Small intestine (tissue), 16 donors: Measurements from ENCODE around the gene HIPK2. TPM values are rescaled to one million over a fixed set of nuclear protein-coding genes. Genes with fewer than 3 reads are reported as not detected.

Source experiments
- DNase-seq, 2 donors: peaks; one replicate each; pipeline versions ENCODE4 v3.0.0 to v3.0.0-alpha.2; 2013
- FAIRE-seq: peaks from 2 replicates; lab custom pipeline; 2012; peaks lifted over from hg19 to GRCh38; lab: Jason Lieb, UNC
- H3K27ac ChIP-seq, 3 donors: one replicate each; pipeline ENCODE4 v1.5.1; 2013; ENCODE audit warnings: low read length in 2 of 3, mild to moderate bottlenecking in 2 of 3, control low read depth in 1 of 3, inconsistent platforms in 1 of 3, low read depth in 1 of 3, moderate library complexity in 1 of 3
- H3K27me3 ChIP-seq, 3 donors: one replicate each; pipeline ENCODE4 v1.6.1; 2013; ENCODE audit warnings: low read length in 3 of 3, inconsistent platforms in 1 of 3; ENCODE audit not compliant: control insufficient read depth in 3 of 3, insufficient read depth in 3 of 3
- H3K36me3 ChIP-seq, 3 donors: one replicate each; pipeline ENCODE4 v1.6.1; 2013; ENCODE audit warnings: low read length in 3 of 3, inconsistent platforms in 1 of 3, low read depth in 1 of 3, mild to moderate bottlenecking in 1 of 3, moderate library complexity in 1 of 3; ENCODE audit not compliant: control insufficient read depth in 3 of 3, insufficient read depth in 2 of 3
- H3K4me1 ChIP-seq, 3 donors: one replicate each; pipeline ENCODE4 v1.6.1; 2013; ENCODE audit warnings: low read length in 2 of 3, inconsistent platforms in 1 of 3, low read depth in 1 of 3, mild to moderate bottlenecking in 1 of 3, moderate library complexity in 1 of 3; ENCODE audit not compliant: control insufficient read depth in 3 of 3, insufficient read depth in 2 of 3
- H3K4me3 ChIP-seq, 3 donors: one replicate each; pipeline ENCODE4 v1.5.1; 2013; ENCODE audit warnings: low read length in 3 of 3, control low read depth in 1 of 3, inconsistent platforms in 1 of 3, low read depth in 1 of 3, mild to moderate bottlenecking in 1 of 3, moderate library complexity in 1 of 3
- H3K9me3 ChIP-seq, 2 donors: one replicate each; pipeline ENCODE4 v1.6.1; 2013; ENCODE audit warnings: low read depth in 1 of 2, low read length in 1 of 2; ENCODE audit not compliant: control insufficient read depth in 2 of 2, insufficient read depth in 1 of 2
- WGBS, 3 donors: extraction: QIAGEN DNeasy Blood & Tissue Kit; methylation state at CpG; one replicate each; pipeline ENCODE4 v1.1.7; 2013; 5-methylcytosine and 5-hydroxymethylcytosine counted together
- long read RNA-seq, 10 donors: transcript quantifications; one replicate each; lab custom pipeline, GENCODE V29; 2026
- polyA plus RNA-seq, 4 donors: library from polyadenylated mRNA; stranded (reverse) in 3 of 4; unstranded in 1 of 4; fragments of 200-250 nt in 3 of 4; fragments of 120-200 nt in 1 of 4; gene quantifications; one replicate each; pipeline versions ENCODE4 v1.2.1 to v1.2.3, GENCODE V29; 2013
- donor health status: healthy with polysubstance abuse.
- donor health status: control.
- donor health status: control.
- donor health status: Bipolar disorder and iron deficiency.
- donor health status: healthy.

HIPK2 gene
- 10 to 100 TPM in 2 of 4 donors, 1 to 10 TPM in 2; 3.2 to 11.4 (median 7.2) TPM for polyA plus RNA-seq
- long read RNA-seq, donor 1, result 0 reads
- long read RNA-seq, donor 2, result 0 reads
- long read RNA-seq, donor 3, partial matches to known transcripts, result 6 of 6 reads
- long read RNA-seq, donor 3, other reads (novel, unspliced or antisense), result 0 of 6 reads
- long read RNA-seq, donor 4, result 0 reads
- long read RNA-seq, donor 5, result 0 reads
- long read RNA-seq, donor 6, result 0 reads
- long read RNA-seq, donor 7, result 0 reads
- long read RNA-seq, donor 8, result 0 reads
- long read RNA-seq, donor 9, result 0 reads
- long read RNA-seq, donor 10, result 0 reads

GRCh38 chr7:139777948-139778841 is at the start of gene HIPK2:
HIPK2 (minus strand) TSS chr7:139777998; CDS start chr7:139777623, 375 bp downstream.
- peak; percentile 60 to 85 for DNase-seq
- no peak for FAIRE-seq
- no peaks in the 10 kb centered on the region for H3K9me3 ChIP-seq

DNA sequence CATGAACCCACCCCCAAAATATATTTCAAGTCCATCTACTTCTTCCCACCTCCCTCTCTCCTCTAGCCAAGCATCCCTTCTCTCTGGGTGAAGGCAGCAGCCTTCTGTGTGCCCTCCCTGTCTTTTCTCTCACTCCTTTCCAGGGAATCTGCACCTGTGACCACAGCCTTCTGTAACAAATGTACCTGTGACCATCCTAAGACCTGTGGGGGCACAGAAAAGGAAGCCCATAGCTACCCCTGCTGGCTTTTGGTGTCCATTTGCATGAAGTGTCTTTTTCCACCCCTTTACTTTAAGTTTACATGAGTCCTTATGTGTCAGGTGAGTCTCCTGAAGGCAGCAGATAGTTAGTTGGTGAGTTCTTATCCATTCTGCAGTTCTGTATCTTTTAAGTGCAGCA is 49.2 kb upstream of the HIPK2 start:
- FAIRE-seq, result no peak

More at GRCh38 chr7:139777948-139778841, at the start of gene HIPK2:
- Histone ChIP-seq H3K36me3 (peaks cover 0 to 5% (median 5%) of the 10 kb centered on the region in 3 donors), H3K4me1 (peaks cover 4 to 8% (median 4%) of the 10 kb centered on the region in 3 donors), H3K27ac (peak within 1 kb of the TSS; percentile 73 to 97 (median 95)), H3K4me3 (peak within 1 kb of the TSS; percentile 81 to 99 (median 90)), H3K27me3 (peaks cover 0 to 8% (median 0%) of the 10 kb centered on the region in 3 donors)
- 0 to 1% (median 1%) methylated on average over 54 to 96 of the region's 96 CpGs for WGBS, 3 donors

DNA sequence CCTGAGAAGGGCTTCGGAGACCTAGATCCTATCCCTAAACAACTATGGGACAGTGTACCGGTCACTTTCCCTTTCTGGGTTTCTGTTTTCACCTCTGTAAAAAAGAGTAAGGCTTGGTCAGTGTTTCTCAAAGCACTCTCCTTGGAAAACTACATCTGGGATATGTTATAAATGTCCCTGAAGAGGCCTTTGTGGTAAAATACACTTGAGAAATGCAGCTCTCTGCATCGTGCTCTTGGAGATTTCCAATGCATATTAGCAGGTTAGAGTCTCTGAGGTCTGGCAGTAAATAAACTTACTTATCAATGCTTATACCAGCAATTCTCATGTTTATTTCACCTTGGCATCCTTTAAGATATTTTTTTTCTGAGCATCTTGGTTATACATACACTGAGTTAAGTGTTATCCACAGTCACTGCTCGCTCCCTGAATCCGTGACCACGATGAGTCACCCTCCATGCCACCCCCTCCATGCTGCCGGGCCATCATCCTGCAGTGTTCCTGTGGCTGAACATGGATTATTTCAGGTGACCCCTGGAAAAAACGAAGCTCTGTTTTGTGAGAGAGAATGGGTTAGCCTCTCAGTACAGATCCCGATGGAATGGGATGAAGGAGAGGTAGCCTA is 48.0 kb upstream of the HIPK2 start:
- Histone ChIP-seq H3K9me3 (peaks cover 0 to 3% of the 10 kb centered on the region in 2 donors), H3K27ac (no peak overlapping the region), H3K4me1 (peaks cover 0 to 8% (median 0%) of the 10 kb centered on the region in 3 donors), H3K36me3 (no peaks in the 10 kb centered on the region), H3K27me3 (peaks cover 0 to 3% (median 0%) of the 10 kb centered on the region in 3 donors), H3K4me3 (no peak overlapping the region)
- DNase-seq (no peak), FAIRE-seq (no peak)
- WGBS, 3 donors, result 72 to 76% (median 75%) methylated on average over 9 of the region's 9 CpGs

More for the DNA sequence above, 49.2 kb upstream of the HIPK2 start:
- Histone ChIP-seq H3K27me3 (no peaks in the 10 kb centered on the region), H3K4me3 (no peak overlapping the region), H3K36me3 (no peaks in the 10 kb centered on the region), H3K27ac (no peak overlapping the region), H3K9me3 (peaks cover 0 to 3% of the 10 kb centered on the region in 2 donors), H3K4me1 (peaks cover 0 to 8% (median 0%) of the 10 kb centered on the region in 3 donors)
- DNase-seq, result no peak

DNA sequence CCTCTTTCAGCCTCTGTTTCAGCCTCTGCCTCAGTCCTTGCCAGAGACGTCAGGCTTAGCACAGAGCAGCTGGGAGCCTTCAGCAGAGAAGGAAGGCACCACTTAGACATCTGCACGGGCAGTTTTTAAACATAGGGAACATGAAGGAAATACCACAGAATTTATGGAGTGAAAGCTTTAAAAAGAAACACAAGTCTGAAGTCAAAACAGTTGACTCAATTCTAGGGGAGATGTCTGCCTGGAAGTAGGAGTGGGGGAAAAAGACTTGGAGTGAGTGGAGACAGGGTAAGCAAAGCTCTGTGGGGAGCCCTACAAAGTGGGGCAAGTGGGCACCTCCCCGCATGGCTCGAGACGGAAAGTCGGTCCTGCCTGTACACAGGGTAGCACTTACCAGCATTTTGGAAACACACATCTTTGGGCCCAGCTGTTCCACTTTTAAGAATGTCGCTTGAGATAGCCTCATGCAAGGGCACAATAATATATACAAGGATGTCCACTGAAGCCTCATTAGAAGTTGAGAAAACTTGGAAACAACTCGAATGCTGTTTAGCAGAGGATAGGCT is 46.2 kb upstream of the HIPK2 start:
- Histone ChIP-seq H3K4me1 (peaks cover 0 to under 1% (median 0%) of the 10 kb centered on the region in 3 donors), H3K27me3 (peaks cover 0 to 3% (median 0%) of the 10 kb centered on the region in 3 donors), H3K36me3 (no peaks in the 10 kb centered on the region), H3K27ac (peak overlapping the region in 1 of 3 donors; percentile 50), H3K4me3 (no peak overlapping the region), H3K9me3 (peaks cover 0 to 3% of the 10 kb centered on the region in 2 donors)
- 65 to 88% (median 80%) methylated on average over 8 of the region's 8 CpGs for WGBS, 3 donors
- FAIRE-seq (no peak), DNase-seq (no peak)

DNA sequence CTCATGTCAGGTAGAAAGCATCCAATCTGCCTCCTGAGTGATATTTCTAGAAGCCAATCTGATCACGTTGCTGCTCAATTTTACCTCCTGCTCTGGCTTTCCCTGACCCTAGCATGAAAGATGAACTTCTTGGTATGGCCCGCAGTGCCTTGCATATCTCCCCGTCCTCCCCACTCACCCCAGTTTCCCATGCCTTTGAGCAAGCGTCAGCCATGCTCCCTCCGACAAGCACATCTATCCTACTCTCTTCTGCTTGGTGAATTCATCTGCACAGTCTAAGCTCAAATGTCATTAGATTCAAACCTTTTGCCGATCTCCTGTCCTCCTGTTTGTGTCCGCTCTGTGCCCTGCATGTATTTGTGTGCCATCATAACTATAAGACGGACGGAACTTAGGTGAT is 45.1 kb upstream of the HIPK2 start:
- WGBS, 3 donors, result 95 to 97% (median 96%) methylated on average over 9 of the region's 9 CpGs
- Histone ChIP-seq H3K4me1 (no peaks in the 10 kb centered on the region), H3K27ac (no peak overlapping the region), H3K4me3 (no peak overlapping the region), H3K27me3 (peaks cover 0 to 3% (median 0%) of the 10 kb centered on the region in 3 donors), H3K36me3 (no peaks in the 10 kb centered on the region), H3K9me3 (no peaks in the 10 kb centered on the region)
- no peak for FAIRE-seq
- no peak for DNase-seq

DNA sequence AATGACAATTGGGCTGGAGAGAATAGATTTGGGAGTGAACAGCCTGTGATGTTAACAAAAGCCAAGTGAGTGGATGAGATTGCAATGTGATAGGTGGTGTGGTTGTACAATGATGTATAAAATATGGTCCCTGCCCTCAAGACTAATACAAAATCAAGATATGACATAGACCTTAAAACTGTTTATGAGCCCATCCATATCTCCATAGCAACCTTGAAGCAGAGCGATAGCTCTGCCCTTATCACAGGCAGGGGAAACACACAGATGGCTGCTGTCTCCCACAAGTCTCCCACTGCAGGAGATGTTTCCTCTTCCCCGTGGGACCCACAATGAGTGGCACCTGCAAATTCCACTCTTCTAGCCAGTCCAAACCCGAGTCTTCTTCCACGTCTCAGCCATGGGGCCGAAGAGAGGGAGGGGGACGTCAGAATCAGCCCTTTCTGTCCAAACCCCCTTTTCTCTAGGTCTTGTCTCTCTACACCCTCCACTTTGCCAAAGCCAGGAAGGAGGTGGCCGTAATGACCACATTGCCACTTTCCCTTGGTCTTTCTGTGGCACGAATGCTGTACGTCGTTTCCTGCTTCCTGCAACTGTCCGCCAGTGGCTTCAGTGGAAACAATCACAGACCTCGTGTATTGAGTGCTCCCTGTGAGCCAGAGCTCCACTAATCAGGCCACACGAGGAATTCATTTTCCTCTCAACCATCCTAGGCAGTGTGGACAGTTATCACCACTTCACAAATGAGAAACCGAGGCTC is 43.7 kb upstream of the HIPK2 start:
- peaks cover 0 to 3% (median 0%) of the 10 kb centered on the region in 3 donors for H3K27me3 ChIP-seq
- DNase-seq, result no peak
- WGBS, 3 donors, result 68 to 75% (median 72%) methylated on average over 14 of the region's 14 CpGs
- no peak for FAIRE-seq
- H3K4me1 ChIP-seq, result no peaks in the 10 kb centered on the region
- H3K36me3 ChIP-seq, result no peaks in the 10 kb centered on the region
- no peak overlapping the region for H3K27ac ChIP-seq
- H3K4me3 ChIP-seq, result no peak overlapping the region
- H3K9me3 ChIP-seq, result peaks cover 0 to 9% of the 10 kb centered on the region in 2 donors

DNA sequence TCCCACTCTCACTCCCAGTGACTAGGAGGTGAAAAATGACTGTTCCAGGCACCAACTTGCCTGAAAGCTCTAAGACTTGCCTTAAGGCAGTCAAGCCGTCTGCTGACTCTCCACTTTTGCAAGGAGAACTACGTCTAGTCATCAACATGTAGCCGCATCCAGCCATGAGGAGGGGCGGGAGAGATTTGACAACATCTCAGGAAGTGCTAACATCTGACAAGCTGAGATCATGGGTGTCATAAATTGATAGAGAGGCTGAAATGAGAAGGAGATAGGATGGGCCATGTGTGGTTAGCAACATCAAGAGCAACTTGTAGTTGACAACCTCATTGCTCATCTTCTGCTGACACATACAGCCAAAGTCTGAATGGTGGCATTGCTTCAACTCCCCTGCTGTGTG is 42.3 kb upstream of the HIPK2 start:
- DNase-seq, result no peak
- WGBS, 3 donors, result 89 to 96% (median 96%) methylated on average over 4 of the region's 4 CpGs
- FAIRE-seq, result no peak

More for the DNA sequence above, 42.3 kb upstream of the HIPK2 start:
- Histone ChIP-seq H3K9me3 (peaks cover 0 to 16% of the 10 kb centered on the region in 2 donors), H3K27me3 (peaks cover 0 to 3% (median 0%) of the 10 kb centered on the region in 3 donors), H3K36me3 (no peaks in the 10 kb centered on the region), H3K4me1 (no peaks in the 10 kb centered on the region), H3K4me3 (no peak overlapping the region), H3K27ac (no peak overlapping the region)
